ENCODE data around the gene SPRY4.

The SPRY4 gene

DNA sequence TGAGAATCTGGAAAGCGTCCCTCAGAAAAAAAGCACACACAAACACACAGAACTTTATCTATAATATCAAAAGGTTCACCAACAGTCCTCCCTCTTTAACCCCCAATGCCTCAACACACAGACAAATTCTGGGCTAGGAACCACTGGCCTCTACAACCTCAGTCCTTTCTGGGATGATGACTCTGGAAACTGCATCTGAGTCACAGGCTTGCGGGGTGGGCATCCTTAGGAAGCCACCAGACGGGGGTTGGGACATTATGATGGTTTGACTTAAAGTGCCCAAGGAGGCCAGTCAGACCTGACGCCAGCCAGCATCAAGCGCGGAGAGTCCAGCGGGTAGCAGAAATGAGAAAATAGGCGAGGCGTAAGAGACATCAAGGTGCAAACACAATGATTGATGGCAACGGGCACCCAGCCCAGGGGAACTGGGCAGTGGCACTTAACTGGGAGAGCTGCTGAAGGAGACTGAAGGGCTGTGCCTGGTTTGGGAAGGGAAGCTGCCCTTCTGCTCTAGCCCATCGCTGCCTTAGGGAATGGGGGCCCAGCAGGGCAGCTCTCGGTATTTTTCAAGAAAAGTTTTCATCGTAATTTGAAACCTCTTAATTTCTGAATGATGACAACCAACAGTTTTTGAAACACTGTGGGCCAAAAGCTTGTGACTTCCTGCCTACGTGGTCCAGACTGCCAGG lies 20.7 kb downstream of the SPRY4 start:
- no peak for TF ChIP-seq EZH2phosphoT487 (IDR thresholded peaks at IDR 0.05; ENCODE audit: borderline replicate concordance, low read length)
- TF ChIP-seq, protein P1, sequence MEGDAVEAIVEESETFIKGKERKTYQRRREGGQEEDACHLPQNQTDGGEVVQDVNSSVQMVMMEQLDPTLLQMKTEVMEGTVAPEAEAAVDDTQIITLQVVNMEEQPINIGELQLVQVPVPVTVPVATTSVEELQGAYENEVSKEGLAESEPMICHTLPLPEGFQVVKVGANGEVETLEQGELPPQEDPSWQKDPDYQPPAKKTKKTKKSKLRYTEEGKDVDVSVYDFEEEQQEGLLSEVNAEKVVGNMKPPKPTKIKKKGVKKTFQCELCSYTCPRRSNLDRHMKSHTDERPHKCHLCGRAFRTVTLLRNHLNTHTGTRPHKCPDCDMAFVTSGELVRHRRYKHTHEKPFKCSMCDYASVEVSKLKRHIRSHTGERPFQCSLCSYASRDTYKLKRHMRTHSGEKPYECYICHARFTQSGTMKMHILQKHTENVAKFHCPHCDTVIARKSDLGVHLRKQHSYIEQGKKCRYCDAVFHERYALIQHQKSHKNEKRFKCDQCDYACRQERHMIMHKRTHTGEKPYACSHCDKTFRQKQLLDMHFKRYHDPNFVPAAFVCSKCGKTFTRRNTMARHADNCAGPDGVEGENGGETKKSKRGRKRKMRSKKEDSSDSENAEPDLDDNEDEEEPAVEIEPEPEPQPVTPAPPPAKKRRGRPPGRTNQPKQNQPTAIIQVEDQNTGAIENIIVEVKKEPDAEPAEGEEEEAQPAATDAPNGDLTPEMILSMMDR (IDR thresholded peaks at IDR 0.05; ENCODE audit: low read depth, low read length, poor library complexity, severe bottlenecking): no peak
- H3K79me2 ChIP-seq (ENCODE audit: control insufficient read depth, low read length): no peaks in the 10 kb centered on the region
- no peaks in the 10 kb centered on the region for H3K9me2 ChIP-seq (replicated peaks; ENCODE audit: control insufficient read depth, low read length)
- H3K4me1 ChIP-seq (ENCODE audit: control insufficient read depth, low read length): no peaks in the 10 kb centered on the region
- H4K20me1 ChIP-seq (ENCODE audit: control insufficient read depth, insufficient read depth, low read depth, low read length): no peaks in the 10 kb centered on the region
- peaks cover 4% of the 10 kb centered on the region for H3K27me3 ChIP-seq (ENCODE audit: control insufficient read depth, low read length)
- no peaks in the 10 kb centered on the region for H3K9me3 ChIP-seq (ENCODE audit: control insufficient read depth, insufficient read depth, low read length)
- H3K4me2 ChIP-seq (ENCODE audit: low read length): no peak overlapping the region
- H3K4me3 ChIP-seq (ENCODE audit: low read length): no peak overlapping the region
- no peak overlapping the region for H3K27ac ChIP-seq (ENCODE audit: low read depth, low read length)
- H3K36me3 ChIP-seq (ENCODE audit: control insufficient read depth, low read length): no peaks in the 10 kb centered on the region
- no peaks in the 10 kb centered on the region for H3F3A ChIP-seq (ENCODE audit: control insufficient read depth, insufficient read depth)

DNA sequence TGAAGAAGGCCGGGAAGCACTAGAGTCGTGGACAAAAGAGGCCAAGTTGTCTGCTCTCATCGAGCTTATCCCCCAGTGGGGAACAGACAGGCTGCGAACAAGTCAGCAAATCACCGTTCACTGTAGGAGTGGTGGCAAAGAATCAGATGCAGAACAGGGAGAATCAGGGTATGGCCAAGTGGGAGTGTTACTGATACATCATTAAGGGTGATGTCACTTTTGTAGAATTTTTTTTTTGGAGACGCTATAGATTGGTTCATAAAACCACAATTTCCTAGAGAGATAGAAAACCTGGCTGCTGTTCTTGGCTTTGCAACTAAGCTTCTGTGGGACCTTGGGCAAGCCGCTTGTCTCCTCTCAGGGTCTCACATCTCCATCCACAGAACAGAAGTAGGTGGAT lies 21.3 kb downstream of the SPRY4 start:
- Histone ChIP-seq H3K36me3 (ENCODE audit: control insufficient read depth, low read length) (no peaks in the 10 kb centered on the region), H3K27ac (ENCODE audit: low read depth, low read length) (no peak overlapping the region), H3K4me3 (ENCODE audit: low read length) (no peak overlapping the region), H3K9me3 (ENCODE audit: control insufficient read depth, insufficient read depth, low read length) (no peaks in the 10 kb centered on the region), H3K4me1 (ENCODE audit: control insufficient read depth, low read length) (no peaks in the 10 kb centered on the region), H3K4me2 (ENCODE audit: low read length) (no peak overlapping the region), H3K27me3 (ENCODE audit: control insufficient read depth, low read length) (peaks cover 4% of the 10 kb centered on the region), H4K20me1 (ENCODE audit: control insufficient read depth, insufficient read depth, low read depth, low read length) (no peaks in the 10 kb centered on the region), H3K79me2 (ENCODE audit: control insufficient read depth, low read length) (no peaks in the 10 kb centered on the region), H3F3A (ENCODE audit: control insufficient read depth, insufficient read depth) (no peaks in the 10 kb centered on the region), H3K9me2 (replicated peaks; ENCODE audit: control insufficient read depth, low read length) (no peaks in the 10 kb centered on the region)
- TF ChIP-seq, protein P1 (IDR thresholded peaks at IDR 0.05; ENCODE audit: low read depth, low read length, poor library complexity, severe bottlenecking): no peak
- TF ChIP-seq EZH2phosphoT487 (IDR thresholded peaks at IDR 0.05; ENCODE audit: borderline replicate concordance, low read length): no peak

DNA sequence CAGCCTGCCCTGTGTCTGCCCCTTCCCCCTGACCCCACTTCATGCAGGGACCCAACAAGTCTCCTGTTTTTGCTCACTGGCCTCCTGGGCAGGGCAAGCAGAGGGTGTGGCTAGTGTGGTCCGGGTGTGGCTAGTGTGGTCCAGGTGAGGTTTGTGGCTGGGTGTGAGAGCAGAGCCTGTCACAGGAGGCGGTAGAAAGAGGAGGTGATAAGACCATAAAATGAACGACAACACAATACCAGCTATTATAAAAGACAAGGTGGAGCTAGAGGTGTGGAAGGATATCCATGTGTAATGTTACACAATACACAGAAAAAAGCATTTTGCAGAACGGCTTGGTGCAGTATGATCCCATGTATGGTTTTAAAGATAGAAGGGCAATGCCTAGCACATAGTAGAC lies 23.3 kb downstream of the SPRY4 start:
- H3K36me3 ChIP-seq (ENCODE audit: control insufficient read depth, low read length): no peaks in the 10 kb centered on the region
- no peaks in the 10 kb centered on the region for H4K20me1 ChIP-seq (ENCODE audit: control insufficient read depth, insufficient read depth, low read depth, low read length)
- H3F3A ChIP-seq (ENCODE audit: control insufficient read depth, insufficient read depth): no peaks in the 10 kb centered on the region
- H3K4me1 ChIP-seq (ENCODE audit: control insufficient read depth, low read length): no peaks in the 10 kb centered on the region
- no peaks in the 10 kb centered on the region for H3K79me2 ChIP-seq (ENCODE audit: control insufficient read depth, low read length)
- H3K9me3 ChIP-seq (ENCODE audit: control insufficient read depth, insufficient read depth, low read length): no peaks in the 10 kb centered on the region
- no peaks in the 10 kb centered on the region for H3K9me2 ChIP-seq (replicated peaks; ENCODE audit: control insufficient read depth, low read length)
- H3K4me3 ChIP-seq (ENCODE audit: low read length): no peak overlapping the region
- H3K27me3 ChIP-seq (ENCODE audit: control insufficient read depth, low read length): peaks cover 4% of the 10 kb centered on the region
- TF ChIP-seq, protein P1 (IDR thresholded peaks at IDR 0.05; ENCODE audit: low read depth, low read length, poor library complexity, severe bottlenecking): no peak
- TF ChIP-seq EZH2phosphoT487 (IDR thresholded peaks at IDR 0.05; ENCODE audit: borderline replicate concordance, low read length): no peak
- no peak overlapping the region for H3K27ac ChIP-seq (ENCODE audit: low read depth, low read length)
- no peak overlapping the region for H3K4me2 ChIP-seq (ENCODE audit: low read length)
